Vagina (tissue), 2 donors: ENCODE measurements around the gene GAB2. TPM values are rescaled to one million over a fixed set of nuclear protein-coding genes. Genes with fewer than 3 reads are reported as not detected.

Experiments used
- DNase-seq, 2 donors: peaks; one replicate each; pipeline ENCODE4 v3.0.0-alpha.2; 2017; ENCODE audit errors: extremely low spot score in 2 of 2
- H3K27ac ChIP-seq: fragments of 200-600 bp; sonication (generic); one replicate; pipeline ENCODE4 v1.5.1; 2019
- H3K27me3 ChIP-seq: fragments of 200-600 bp; sonication (generic); one replicate; pipeline ENCODE4 v1.5.1; 2019
- H3K36me3 ChIP-seq, 2 donors: fragments of 200-600 bp; sonication (generic); one replicate each; pipeline ENCODE4 v1.5.1; 2017 to 2019
- H3K4me1 ChIP-seq: fragments of 200-600 bp; sonication (generic); one replicate; pipeline ENCODE4 v1.5.1; 2019
- H3K4me3 ChIP-seq, 2 donors: fragments of 200-600 bp; sonication (generic); 1 replicate in 1 of 2; 2 replicates in 1 of 2; pipeline ENCODE4 v1.5.1; 2016 to 2019
- H3K9me3 ChIP-seq: fragments of 200-600 bp; sonication (generic); one replicate; pipeline ENCODE4 v1.5.1; 2019
- CTCF ChIP-seq, 3 experiments: fragments of 450-650 bp in 2 of 3; fragments of 200-600 bp in 1 of 3; sonication (generic) in 1 of 3; IDR thresholded peaks; one replicate each; pipeline ENCODE4 v1.5.1; 2017 to 2019; ENCODE audit warnings: antibody characterized with exemption in 3 of 3, mild to moderate bottlenecking in 2 of 3, moderate library complexity in 2 of 3
- POLR2A ChIP-seq, 2 donors: fragments of 450-650 bp; IDR thresholded peaks; one replicate each; pipeline ENCODE4 v1.6.1; 2017; ENCODE audit warnings: antibody characterized with exemption in 2 of 2, mild to moderate bottlenecking in 2 of 2, moderate library complexity in 2 of 2
- POLR2AphosphoS5 ChIP-seq, 2 donors: sonication (generic); formaldehyde crosslinking; IDR thresholded peaks; one replicate each; pipeline ENCODE4 v1.9.0; 2017; ENCODE audit warnings: antibody characterized with exemption in 2 of 2, mild to moderate bottlenecking in 2 of 2, low read depth in 1 of 2; ENCODE audit not compliant: insufficient read depth in 1 of 2
- intact Hi-C: fragments of 100-400 bp; cut with DNase I; formaldehyde crosslinking; loops from one replicate; pipeline ENCODE4 v1.15.1; 2023
- total RNA-seq: library from RNA; depleted of rRNA; stranded (reverse); fragments of >200 nt; gene quantifications from one replicate; pipeline ENCODE4 v1.2.3, GENCODE V29; 2016

Gene GAB2
- total RNA-seq, 1 donor from 2014 or later: 24.6 TPM

GRCh38 chr11:78346799-78347198, 70.8 kb downstream of the GAB2 start:
- Histone ChIP-seq H3K27ac (no peak overlapping the region), H3K4me3 (no peak overlapping the region), H3K9me3 (no peaks in the 10 kb centered on the region), H3K36me3 (no peaks in the 10 kb centered on the region), H3K27me3 (no peaks in the 10 kb centered on the region), H3K4me1 (peaks cover 68% of the 10 kb centered on the region)
- intact Hi-C loops: no loop called here
- TF ChIP-seq POLR2AphosphoS5 (IDR thresholded peaks at IDR 0.05; ENCODE audit: insufficient read depth in 1 of 2, low read depth in 1 of 2) (no peak), CTCF (IDR thresholded peaks at IDR 0.05) (no peak), POLR2A (IDR thresholded peaks at IDR 0.05) (no peak)
- no peak for DNase-seq

- no peak for DNase-seq
- H3K27ac ChIP-seq: no peak overlapping the region
- peaks cover 55% of the 10 kb centered on the region for H3K4me1 ChIP-seq
- no peaks in the 10 kb centered on the region for H3K36me3 ChIP-seq
- no peaks in the 10 kb centered on the region for H3K9me3 ChIP-seq
- no peak overlapping the region for H3K4me3 ChIP-seq
- TF ChIP-seq CTCF (IDR thresholded peaks at IDR 0.05): no peak
- no peak for TF ChIP-seq POLR2AphosphoS5 (IDR thresholded peaks at IDR 0.05; ENCODE audit: insufficient read depth in 1 of 2, low read depth in 1 of 2)
- TF ChIP-seq POLR2A (IDR thresholded peaks at IDR 0.05): no peak
- no peaks in the 10 kb centered on the region for H3K27me3 ChIP-seq
- intact Hi-C loops: no loop called here
Observed at GRCh38 chr11:78345450-78345849, 72.2 kb downstream of the GAB2 start.

GRCh38 chr11:78344676-78345075, 72.9 kb downstream of the GAB2 start:
- Histone ChIP-seq H3K4me3 (no peak overlapping the region), H3K9me3 (no peaks in the 10 kb centered on the region), H3K27me3 (no peaks in the 10 kb centered on the region), H3K27ac (no peak overlapping the region), H3K36me3 (no peaks in the 10 kb centered on the region), H3K4me1 (peaks cover 47% of the 10 kb centered on the region)
- intact Hi-C loops: no loop called here
- no peak for DNase-seq
- no peak for TF ChIP-seq CTCF (IDR thresholded peaks at IDR 0.05)
- TF ChIP-seq POLR2A (IDR thresholded peaks at IDR 0.05): no peak
- TF ChIP-seq POLR2AphosphoS5 (IDR thresholded peaks at IDR 0.05; ENCODE audit: insufficient read depth in 1 of 2, low read depth in 1 of 2): no peak

- H3K4me1 ChIP-seq: peaks cover 42% of the 10 kb centered on the region
- H3K27ac ChIP-seq: no peak overlapping the region
Observed at GRCh38 chr11:78344094-78344493, 73.5 kb downstream of the GAB2 start.

GRCh38 chr11:78343303-78343702, 74.3 kb downstream of the GAB2 start:
- Histone ChIP-seq H3K36me3 (no peaks in the 10 kb centered on the region), H3K27me3 (no peaks in the 10 kb centered on the region), H3K4me1 (peaks cover 43% of the 10 kb centered on the region), H3K9me3 (no peaks in the 10 kb centered on the region), H3K27ac (no peak overlapping the region), H3K4me3 (no peak overlapping the region)
- intact Hi-C loops: no loop called here
- TF ChIP-seq POLR2A (IDR thresholded peaks at IDR 0.05): no peak
- TF ChIP-seq POLR2AphosphoS5 (IDR thresholded peaks at IDR 0.05; ENCODE audit: insufficient read depth in 1 of 2, low read depth in 1 of 2): no peak
- no peak for TF ChIP-seq CTCF (IDR thresholded peaks at IDR 0.05)
- no peak for DNase-seq

More at GRCh38 chr11:78344094-78344493, 73.5 kb downstream of the GAB2 start:
- H3K36me3 ChIP-seq: no peaks in the 10 kb centered on the region
- TF ChIP-seq POLR2A (IDR thresholded peaks at IDR 0.05) (no peak), CTCF (IDR thresholded peaks at IDR 0.05) (no peak), POLR2AphosphoS5 (IDR thresholded peaks at IDR 0.05; ENCODE audit: insufficient read depth in 1 of 2, low read depth in 1 of 2) (no peak)
- DNase-seq: no peak
- H3K27me3 ChIP-seq: no peaks in the 10 kb centered on the region
- no peak overlapping the region for H3K4me3 ChIP-seq
- intact Hi-C loops: no loop called here
- H3K9me3 ChIP-seq: no peaks in the 10 kb centered on the region
